Measurements from ENCODE around the gene UVRAG.

DNA sequence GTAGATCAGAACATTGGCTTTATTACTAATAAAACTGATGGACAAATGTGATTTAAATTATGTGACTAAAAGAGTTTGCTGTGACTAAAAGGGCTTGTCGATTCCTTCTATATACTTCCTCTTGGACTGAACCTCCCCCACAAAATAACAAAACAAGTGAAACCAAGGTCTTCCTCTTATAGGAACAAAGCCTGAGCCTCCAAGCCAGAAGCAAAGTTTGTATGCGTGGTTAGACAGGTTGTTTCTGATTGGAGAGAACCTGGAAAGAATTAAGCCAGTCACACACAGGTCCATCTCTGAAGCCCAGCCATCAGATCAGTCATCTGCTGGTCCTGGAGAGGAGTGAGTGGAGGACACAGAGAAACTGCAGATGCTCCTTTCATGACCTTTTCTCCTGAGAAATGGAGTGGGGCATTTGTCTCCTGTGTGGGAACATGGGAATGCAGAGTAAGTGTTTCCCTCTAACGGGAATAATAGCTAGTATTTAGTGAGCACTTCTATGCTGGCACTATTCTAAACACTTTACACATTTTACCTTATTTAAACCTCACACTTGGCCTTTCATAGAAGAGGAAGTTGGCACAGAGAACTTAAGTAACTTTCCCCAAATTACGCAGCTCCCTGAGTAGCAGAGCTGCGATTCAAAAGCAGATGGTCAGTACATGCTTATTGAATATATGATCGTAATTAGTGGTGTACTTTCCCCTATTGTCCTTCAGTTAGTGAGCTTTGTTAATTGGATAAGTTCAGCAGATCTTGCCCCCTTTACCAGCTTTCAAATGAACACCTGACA lies 77.1 kb downstream of the UVRAG start:
- TF ChIP-seq, protein P1, sequence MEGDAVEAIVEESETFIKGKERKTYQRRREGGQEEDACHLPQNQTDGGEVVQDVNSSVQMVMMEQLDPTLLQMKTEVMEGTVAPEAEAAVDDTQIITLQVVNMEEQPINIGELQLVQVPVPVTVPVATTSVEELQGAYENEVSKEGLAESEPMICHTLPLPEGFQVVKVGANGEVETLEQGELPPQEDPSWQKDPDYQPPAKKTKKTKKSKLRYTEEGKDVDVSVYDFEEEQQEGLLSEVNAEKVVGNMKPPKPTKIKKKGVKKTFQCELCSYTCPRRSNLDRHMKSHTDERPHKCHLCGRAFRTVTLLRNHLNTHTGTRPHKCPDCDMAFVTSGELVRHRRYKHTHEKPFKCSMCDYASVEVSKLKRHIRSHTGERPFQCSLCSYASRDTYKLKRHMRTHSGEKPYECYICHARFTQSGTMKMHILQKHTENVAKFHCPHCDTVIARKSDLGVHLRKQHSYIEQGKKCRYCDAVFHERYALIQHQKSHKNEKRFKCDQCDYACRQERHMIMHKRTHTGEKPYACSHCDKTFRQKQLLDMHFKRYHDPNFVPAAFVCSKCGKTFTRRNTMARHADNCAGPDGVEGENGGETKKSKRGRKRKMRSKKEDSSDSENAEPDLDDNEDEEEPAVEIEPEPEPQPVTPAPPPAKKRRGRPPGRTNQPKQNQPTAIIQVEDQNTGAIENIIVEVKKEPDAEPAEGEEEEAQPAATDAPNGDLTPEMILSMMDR (IDR thresholded peaks at IDR 0.05), result no peak
- TF ChIP-seq POLR2A (IDR thresholded peaks at IDR 0.05) (no peak), EP300 (IDR thresholded peaks at IDR 0.05) (no peak)

Measured in tibial nerve (tissue), 4 donors.